SKM-1 treated with dmso at 0.1 percent for 144 hours (cell line): Measurements from ENCODE around the gene SLC1A6.
A peak's percentile ranks its signal among the peaks of the same experiment; 100 is the strongest.
"Not testable (repeated sequence)": the region's sequence is repeated elsewhere in the genome, so short reads cannot be mapped to it uniquely, and the experiment has no call there.

ENCODE experiments used
- DNase-seq: peaks from one replicate; lab custom pipeline; 2025; ENCODE audit not compliant: unreplicated experiment; lab: John Stamatoyannopoulos, UW

The SLC1A6 gene

GRCh38 chr19:14979476-14980255 is at the start of gene SLC1A6:
Gene SLC1A6 (minus strand): TSS chr19:14979864. CDS start chr19:14972910, 6,954 bp downstream.
- no peak for DNase-seq

DNA sequence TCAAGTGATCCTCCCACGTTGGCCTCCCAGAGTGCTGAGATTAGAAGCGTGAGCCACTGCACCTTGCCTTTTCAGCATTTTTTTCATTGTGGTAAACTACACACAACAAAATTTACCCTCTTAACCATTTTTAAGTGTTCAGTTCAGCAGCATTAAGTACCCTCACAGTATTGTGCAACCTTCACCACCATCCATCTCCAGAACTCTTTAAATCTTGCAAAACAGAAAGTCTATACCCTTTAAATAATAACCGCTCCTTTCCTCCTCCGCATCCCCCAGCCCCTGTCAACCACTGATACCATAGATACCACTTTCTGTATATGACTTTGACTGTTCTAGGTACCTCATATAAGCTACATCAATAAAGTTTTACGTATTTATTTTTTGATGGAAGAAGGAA is 48.8 kb upstream of the SLC1A6 start:
- DNase-seq: no peak

DNA sequence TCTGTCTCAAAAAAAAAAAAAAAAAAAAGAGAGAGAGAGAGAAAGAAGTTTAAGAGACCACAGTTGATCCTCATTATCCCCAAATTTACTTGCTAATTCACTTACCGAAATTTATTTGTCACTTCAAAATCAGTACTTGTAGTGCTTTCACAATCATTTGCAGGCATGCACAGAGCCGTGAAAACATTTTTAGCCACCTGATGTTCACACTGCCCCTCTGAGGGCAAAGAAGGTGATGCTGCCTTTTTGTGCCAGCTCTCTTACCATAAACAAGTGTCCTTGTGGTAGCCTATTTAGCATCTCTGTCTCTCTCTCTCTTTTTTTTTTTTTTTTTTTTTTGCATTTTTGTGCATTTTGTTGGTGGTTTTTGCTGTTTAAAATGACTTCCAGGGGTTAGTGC is 45.6 kb upstream of the SLC1A6 start:
- peak; percentile 8 for DNase-seq

DNA sequence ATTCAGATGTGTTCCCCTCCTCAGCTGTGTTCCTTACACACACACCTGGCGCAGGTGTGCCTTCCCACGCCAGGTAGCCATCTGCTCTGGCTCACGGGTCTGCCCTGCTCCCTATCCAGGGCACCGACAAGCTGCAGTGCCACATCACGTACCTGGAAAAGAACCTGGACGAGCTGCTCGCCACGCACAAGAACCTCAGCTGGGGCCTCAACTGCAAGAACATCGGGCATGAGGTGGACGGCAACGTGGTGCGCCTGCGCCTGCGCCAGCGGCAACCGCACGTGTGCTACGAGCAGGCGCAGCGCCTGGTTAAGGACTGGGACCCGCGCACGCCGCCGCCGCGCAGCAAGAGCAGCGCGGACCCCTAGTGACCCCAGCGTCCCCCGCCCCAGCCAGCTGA is 43.1 kb upstream of the SLC1A6 start:
- DNase-seq: no peak

- DNase-seq: no peak
These were observed 41.8 kb upstream of the SLC1A6 start for GRCh38 chr19:15021286-15022007.

GRCh38 chr19:15018836-15019235 is 39.2 kb upstream of the SLC1A6 start:
- not testable (repeated sequence) for DNase-seq

DNA sequence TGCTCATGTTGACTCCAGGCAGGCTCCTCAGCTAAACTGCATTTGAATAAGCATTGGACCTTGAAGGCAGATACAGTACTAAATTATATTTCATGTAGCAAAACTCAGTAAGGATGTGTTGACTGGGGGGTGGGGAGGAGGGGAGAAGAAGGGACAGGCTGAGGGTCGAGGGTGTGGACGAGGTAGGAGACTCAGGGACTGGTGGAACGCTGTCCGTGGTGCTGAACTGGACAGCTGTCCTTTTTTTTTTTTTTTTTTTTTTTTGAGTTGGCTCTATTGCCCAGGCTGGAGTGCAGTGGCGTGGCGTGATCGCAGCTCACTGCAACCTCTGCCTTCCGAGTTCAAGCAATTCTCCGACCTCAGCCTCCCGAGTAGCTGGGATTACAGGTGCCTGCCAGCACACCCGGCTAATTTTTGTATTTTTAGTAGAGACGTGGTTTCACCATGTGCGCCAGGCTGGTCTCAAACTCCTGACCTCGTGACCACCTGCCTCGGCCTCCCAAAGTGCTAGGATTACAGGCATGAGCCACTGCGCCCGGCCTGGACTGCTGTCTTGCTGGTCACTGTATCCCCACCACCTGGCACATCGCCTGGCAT is 36.4 kb upstream of the SLC1A6 start:
- DNase-seq: no peak

DNA sequence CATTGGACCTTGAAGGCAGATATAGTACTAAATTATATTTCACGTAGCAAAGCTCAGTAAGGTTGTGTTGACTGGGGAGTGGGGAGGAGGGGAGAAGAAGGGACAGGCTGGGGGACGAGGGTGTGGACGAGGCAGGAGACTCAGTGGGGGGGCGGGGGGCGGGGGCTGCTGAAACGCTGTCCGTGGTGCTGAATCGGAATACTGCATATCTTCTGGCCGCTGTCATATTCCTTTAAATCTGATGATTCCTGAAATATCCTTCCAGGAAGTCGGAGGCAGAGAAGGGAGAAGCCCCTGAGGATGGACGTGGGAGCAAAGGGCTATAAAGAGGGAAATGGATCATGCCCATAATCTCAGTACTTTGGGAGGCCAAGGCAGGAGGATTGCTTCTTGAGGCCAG is 34.9 kb upstream of the SLC1A6 start:
- no peak for DNase-seq

DNA sequence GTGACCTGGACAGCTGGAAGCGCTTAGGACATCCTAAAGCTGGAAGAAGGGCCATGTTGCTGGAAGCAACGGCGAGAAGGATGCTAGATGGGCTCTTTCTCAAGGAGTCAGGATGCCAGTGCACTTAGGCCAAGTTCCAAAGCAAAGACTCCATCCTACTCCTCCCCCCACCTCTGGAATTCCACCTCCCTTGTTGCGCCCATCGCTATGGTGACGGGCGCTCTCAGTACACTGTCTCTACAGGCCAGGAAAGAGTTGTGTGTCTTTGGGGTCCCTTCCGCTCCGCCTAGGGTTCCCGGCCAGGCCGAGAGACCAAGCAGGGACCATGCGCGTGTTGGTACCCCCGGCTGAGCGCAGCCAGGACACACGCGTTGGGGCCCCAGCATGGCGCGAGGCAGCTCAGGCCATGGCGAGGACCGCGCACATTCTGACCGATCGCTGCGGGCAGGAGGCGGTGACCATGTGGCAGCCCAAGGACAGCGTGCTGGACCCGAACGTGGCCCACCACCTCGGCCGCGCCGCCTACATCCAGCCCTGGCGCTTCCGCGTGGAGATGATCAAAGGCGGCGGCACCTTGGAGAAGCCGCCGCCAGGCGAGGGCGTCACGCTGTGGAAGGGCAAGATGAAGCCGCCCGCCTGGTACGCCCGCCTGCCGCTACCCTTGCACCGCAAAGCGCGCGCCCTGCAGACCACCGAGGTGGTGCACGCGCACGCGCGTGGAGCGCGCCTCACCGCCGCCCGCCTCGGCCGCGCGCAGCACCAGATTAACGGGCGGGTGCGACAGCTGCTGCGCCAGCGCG is 31.0 kb upstream of the SLC1A6 start:
- DNase-seq: no peak

- no peak for DNase-seq
These were observed 28.6 kb upstream of the SLC1A6 start for GRCh38 chr19:15008308-15008707.

GRCh38 chr19:14997981-14998380 is 18.3 kb upstream of the SLC1A6 start:
- no peak for DNase-seq

DNA sequence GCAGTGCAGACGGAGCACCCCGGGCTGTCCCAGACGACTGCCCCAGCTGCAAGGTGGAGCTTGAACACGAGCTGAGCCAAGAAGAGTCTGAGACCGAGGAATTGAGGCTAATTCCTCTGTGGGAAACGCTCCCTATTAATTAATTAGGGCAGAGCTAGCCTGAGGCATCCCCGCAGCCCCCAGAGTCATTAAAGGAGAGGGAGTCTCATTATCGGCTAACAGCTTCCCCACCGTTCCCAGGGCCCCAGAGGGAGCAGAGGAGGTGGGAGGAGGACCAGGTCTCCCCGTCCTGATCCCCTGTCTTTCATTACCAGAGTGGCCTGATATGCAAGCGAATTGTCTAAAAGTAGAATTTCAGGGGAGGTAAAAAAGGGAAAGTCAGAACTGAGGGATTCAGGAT is 13.1 kb upstream of the SLC1A6 start:
- DNase-seq: no peak

GRCh38 chr19:14985133-14985532 is 5.5 kb upstream of the SLC1A6 start:
- DNase-seq: no peak

DNA sequence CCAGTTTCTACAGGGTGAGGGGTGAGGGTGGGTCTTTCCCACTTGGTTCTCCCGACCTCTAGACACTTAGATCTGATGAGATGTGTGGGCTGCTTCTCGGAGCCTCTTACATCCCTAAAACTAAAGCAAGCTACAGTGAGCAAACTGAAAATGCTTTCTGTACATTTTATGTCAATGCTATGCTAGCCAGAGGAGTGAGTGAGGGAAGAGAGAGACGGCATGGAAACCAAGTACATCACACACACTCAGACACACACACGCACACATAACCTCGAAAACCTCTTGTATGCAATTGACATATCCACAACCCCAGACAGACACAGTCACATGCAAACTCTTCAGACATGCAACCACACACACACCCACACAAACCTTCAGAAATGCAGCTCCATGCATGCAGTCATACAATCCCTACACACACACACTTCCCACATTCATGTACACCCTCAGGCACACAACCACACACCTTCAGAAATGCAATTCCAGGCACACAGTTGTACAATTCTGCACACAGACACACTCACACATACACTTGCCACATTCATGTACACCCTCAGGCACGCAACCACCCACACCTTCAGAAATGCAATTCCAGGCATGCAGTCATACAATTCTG is 1.4 kb downstream of the SLC1A6 start:
- DNase-seq: no peak

- DNase-seq: no peak
These were observed 2.5 kb downstream of the SLC1A6 start for GRCh38 chr19:14977128-14977527.

DNA sequence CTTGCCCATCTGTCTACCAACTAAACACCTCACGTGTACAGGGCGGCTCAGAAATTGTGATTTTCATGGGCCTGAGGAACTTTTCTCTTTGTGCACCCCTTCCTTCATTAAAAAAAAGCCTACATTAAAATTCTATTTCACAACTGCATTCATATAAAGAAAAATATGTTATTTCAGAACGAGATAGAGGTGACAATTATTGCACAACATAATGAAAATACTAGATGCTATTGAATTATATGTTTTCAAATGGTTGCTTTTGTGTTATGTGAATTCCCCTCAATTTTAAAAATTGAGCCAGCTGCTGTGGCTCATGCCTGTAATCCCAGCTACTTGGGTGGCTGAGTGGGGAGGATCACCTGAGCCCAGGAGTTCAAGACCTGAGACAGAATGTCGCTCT is 5.2 kb downstream of the SLC1A6 start:
- no peak for DNase-seq

GRCh38 chr19:14972676-14973075 is 7.0 kb downstream of the SLC1A6 start:
- DNase-seq: no peak

DNA sequence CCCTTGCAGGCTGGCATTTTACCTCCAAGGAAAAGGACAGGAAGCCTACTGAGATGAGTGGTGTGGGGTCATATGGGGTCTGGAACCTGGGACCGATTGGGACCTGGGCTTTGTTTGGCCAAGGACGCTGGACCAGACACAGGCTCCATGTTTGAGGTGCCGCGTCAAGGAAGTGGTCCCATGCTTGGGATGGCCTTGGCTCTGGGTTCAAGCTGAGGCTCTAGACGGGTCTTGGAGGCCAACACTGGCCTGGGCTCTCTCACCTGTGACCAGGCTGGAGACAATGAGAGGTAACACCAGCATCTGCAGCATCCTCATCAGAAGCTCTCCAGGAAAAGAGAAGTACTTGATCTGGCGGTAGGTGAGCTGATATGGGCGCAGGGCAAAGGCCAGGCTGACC is 8.2 kb downstream of the SLC1A6 start:
- DNase-seq: no peak

- DNase-seq: no peak
These were observed 11.4 kb downstream of the SLC1A6 start for GRCh38 chr19:14968247-14968646.

- DNase-seq: no peak
These were observed 17.5 kb downstream of the SLC1A6 start for GRCh38 chr19:14961956-14962685.
